ENCODE results near the gene ZEB2.

GRCh38 chr2:144508172-144508851 lies 11.6 kb downstream of the ZEB2 start:
- TF ChIP-seq POLR2A (IDR thresholded peaks at IDR 0.05) (no peak), CTCF (IDR thresholded peaks at IDR 0.05) (no peak), POLR2AphosphoS5 (IDR thresholded peaks at IDR 0.05) (no peak), EP300 (IDR thresholded peaks at IDR 0.05; ENCODE audit: low read depth) (no peak)

Data from transverse colon (tissue), 4 donors.